IPS-18a (cell line): Measurements from ENCODE around the gene MRTFB.
"Not testable (repeated sequence)": the region's sequence is repeated elsewhere in the genome, so short reads cannot be mapped to it uniquely, and the experiment has no call there.

Experiments used
- H3K27ac ChIP-seq: one replicate; pipeline ENCODE4 v1.5.1; 2013; ENCODE audit warnings: low read length
- H3K27me3 ChIP-seq: one replicate; pipeline ENCODE4 v1.6.1; 2013; ENCODE audit warnings: mild to moderate bottlenecking, low read length; ENCODE audit not compliant: control insufficient read depth, insufficient read depth
- H3K36me3 ChIP-seq: one replicate; pipeline ENCODE4 v1.6.1; 2013; ENCODE audit warnings: low read depth, low read length; ENCODE audit not compliant: control insufficient read depth
- H3K4me1 ChIP-seq: one replicate; pipeline ENCODE4 v1.6.1; 2013; ENCODE audit warnings: low read depth, low read length; ENCODE audit not compliant: control insufficient read depth
- H3K4me3 ChIP-seq: one replicate; pipeline ENCODE4 v1.5.1; 2013; ENCODE audit warnings: low read length
- H3K9ac ChIP-seq: one replicate; pipeline ENCODE4 v1.6.1; 2013; ENCODE audit warnings: mild to moderate bottlenecking, low read length, moderate library complexity
- H3K9me3 ChIP-seq: one replicate; pipeline ENCODE4 v1.6.1; 2013; ENCODE audit warnings: low read depth, low read length; ENCODE audit not compliant: control insufficient read depth

Gene MRTFB

DNA sequence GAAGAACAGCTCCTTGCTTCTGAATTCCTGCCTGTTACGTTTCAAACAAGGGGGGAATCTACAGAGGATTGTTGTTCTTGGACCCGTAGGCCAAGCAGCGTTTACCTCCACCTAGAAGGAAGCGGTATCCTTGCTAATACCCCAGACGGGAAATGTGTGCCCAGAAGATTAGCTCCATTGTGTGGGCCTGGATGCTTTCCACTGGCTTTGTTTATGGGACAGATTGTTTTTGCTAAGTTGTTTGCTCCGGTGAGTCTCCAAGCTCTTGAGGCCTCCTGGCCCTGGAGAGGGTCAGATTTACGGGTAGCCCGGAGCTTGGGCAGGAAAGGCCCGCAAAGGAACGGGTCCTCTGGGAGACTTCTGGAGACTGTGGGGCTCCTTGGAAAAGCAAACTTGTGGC is 28.4 kb upstream of the MRTFB start:
- Histone ChIP-seq H3K9ac (no peak overlapping the region), H3K4me1 (no peaks in the 10 kb centered on the region), H3K36me3 (no peaks in the 10 kb centered on the region), H3K4me3 (no peak overlapping the region), H3K9me3 (no peaks in the 10 kb centered on the region), H3K27me3 (no peaks in the 10 kb centered on the region), H3K27ac (no peak overlapping the region)

DNA sequence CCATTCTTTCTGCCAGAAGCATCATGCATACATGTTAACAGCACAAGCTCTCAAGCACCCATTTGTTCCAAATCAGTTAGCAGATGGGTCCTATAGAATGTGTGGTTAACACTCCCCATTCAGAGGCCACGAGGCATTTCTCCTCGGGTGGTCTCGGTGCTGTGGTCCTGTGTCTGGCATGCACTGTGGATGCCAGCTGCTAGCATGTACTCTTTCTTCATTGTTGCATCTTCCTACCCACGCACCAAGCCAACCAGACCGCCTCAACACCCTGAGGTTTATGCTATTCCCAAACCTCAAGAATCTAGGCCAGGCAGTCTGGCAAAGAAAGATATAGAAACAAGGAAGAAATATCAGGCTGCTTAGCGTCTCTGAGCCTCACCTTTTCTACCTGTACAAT is 27.8 kb upstream of the MRTFB start:
- H3K4me3 ChIP-seq: no peak overlapping the region
- no peak overlapping the region for H3K27ac ChIP-seq
- H3K4me1 ChIP-seq: no peaks in the 10 kb centered on the region
- H3K9ac ChIP-seq: no peak overlapping the region
- H3K36me3 ChIP-seq: no peaks in the 10 kb centered on the region
- H3K27me3 ChIP-seq: no peaks in the 10 kb centered on the region
- H3K9me3 ChIP-seq: no peaks in the 10 kb centered on the region

DNA sequence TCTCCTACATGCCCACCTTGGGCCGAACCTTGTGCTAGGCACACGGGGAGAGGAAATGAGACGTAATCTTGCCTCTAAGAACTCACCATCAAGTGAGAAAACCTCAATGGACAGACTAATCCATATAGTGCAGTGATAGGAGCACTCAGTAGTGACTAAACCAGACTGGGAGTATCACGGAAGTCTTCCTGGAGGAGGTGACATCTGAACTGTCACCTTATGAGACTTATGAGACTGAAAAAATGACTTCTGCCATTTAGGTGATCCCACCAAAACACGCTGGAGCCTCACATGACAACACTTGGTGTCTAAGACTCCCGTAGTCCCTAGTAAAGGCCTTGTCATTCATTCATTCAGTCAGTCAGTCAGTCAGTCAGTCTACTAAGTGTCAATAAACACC is 27.3 kb upstream of the MRTFB start:
- Histone ChIP-seq H3K36me3 (no peaks in the 10 kb centered on the region), H3K27ac (no peak overlapping the region)

GRCh38 chr16:14047121-14047859 is 23.8 kb upstream of the MRTFB start:
- H3K27ac ChIP-seq, H3K27me3 ChIP-seq, H3K9me3 ChIP-seq, H3K36me3 ChIP-seq, H3K4me3 ChIP-seq, H3K9ac ChIP-seq: not testable (repeated sequence)
- peaks cover 20% of the 10 kb centered on the region for H3K4me1 ChIP-seq

More for the DNA sequence above, 27.3 kb upstream of the MRTFB start:
- no peaks in the 10 kb centered on the region for H3K4me1 ChIP-seq
- H3K9me3 ChIP-seq: no peaks in the 10 kb centered on the region
- no peak overlapping the region for H3K4me3 ChIP-seq
- H3K9ac ChIP-seq: no peak overlapping the region
- no peaks in the 10 kb centered on the region for H3K27me3 ChIP-seq

DNA sequence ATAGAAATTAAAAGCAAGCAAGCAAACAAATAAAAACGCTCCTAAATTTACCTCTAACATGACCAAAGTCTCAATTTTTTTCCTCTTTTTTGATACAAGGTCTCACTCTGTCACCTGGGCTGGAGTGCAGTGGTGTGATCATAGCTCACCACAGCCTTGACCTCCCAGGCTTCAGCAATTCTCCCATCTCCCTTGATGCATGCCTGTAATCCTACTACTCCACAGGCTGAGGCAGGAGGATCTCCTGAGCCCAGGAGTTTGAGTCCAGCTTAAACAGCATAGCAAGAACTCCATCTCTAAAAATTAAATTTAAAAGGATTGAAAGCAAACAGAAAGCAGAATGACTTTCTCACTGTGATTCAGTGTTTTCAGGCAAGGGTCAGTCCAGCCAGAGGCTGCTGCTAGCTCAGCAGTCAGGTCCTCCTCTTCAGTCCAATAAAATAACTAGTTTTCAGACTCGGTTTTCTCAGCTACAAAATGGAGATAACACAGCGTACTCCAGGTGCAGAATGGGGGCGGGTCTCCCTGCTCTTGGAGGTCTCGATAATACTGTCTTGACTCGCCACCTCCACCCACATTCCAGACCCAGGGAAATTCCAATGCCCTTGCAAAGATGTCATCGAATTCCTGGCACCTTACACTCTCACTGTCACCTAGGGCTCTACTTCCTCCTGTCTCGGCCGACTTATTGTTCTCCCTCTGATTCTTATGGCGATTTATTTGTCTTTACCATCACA is 20.7 kb upstream of the MRTFB start:
- Histone ChIP-seq H3K4me1 (peaks cover 20% of the 10 kb centered on the region), H3K27ac (no peak overlapping the region), H3K9ac (peak overlapping the region; percentile 50), H3K27me3 (no peaks in the 10 kb centered on the region), H3K9me3 (no peaks in the 10 kb centered on the region), H3K36me3 (no peaks in the 10 kb centered on the region), H3K4me3 (peak overlapping the region; percentile 44)

DNA sequence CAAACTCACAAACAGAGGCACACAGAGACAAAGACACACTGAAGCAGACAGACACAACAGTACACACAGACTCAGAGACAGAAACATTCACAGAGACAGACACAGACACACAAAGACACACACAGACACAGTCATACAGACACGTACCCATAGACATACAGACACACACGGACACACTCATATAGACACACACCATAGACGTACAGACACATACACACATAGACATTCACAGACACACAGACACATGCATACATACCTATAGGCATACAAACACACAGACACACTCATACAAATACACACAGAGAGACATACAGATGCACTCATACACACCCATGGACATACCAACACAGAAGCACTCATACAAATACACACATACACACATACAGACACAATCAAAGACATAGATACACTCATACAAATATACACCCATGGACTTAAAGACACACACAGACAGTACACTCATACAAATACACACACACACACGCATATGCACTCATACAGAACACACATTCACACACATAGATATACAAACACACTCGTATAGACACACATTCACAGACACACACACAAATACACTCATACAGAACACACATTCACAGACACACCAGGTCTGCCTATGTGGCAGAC is 19.9 kb upstream of the MRTFB start:
- H3K4me1 ChIP-seq: peaks cover 20% of the 10 kb centered on the region
- no peak overlapping the region for H3K4me3 ChIP-seq
- H3K36me3 ChIP-seq: no peaks in the 10 kb centered on the region
- no peaks in the 10 kb centered on the region for H3K9me3 ChIP-seq
- H3K27ac ChIP-seq: peak overlapping the region; percentile 14
- H3K9ac ChIP-seq: no peak overlapping the region
- H3K27me3 ChIP-seq: no peaks in the 10 kb centered on the region

DNA sequence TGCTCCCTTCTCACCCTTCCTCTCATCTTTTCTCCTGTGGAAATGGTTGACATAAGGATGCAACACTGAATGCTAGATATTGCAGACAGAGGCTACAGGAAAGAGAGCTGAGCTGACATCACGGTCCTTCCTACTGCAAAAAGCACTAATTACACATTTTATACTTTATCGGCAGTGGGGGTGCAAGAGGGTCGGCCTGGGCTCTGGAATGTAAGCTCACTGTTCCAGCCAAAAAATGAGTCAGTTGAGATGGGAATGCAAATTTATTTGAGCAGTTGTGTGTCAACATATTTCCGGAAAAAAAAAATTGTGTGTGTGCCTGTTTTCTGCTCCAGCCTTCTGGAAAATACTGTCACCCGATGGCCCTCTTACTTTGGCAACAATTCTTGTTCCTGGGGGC is 14.1 kb upstream of the MRTFB start:
- Histone ChIP-seq H3K27me3 (no peaks in the 10 kb centered on the region), H3K9me3 (no peaks in the 10 kb centered on the region), H3K4me3 (no peak overlapping the region), H3K27ac (no peak overlapping the region), H3K4me1 (peaks cover under 1% of the 10 kb centered on the region), H3K9ac (no peak overlapping the region), H3K36me3 (no peaks in the 10 kb centered on the region)

- H3K4me3 ChIP-seq: no peak overlapping the region
- no peak overlapping the region for H3K9ac ChIP-seq
- no peaks in the 10 kb centered on the region for H3K4me1 ChIP-seq
- no peaks in the 10 kb centered on the region for H3K36me3 ChIP-seq
- H3K27me3 ChIP-seq: no peaks in the 10 kb centered on the region
- H3K9me3 ChIP-seq: no peaks in the 10 kb centered on the region
- H3K27ac ChIP-seq: no peak overlapping the region
Observed at GRCh38 chr16:14057878-14058382, 13.2 kb upstream of the MRTFB start.

GRCh38 chr16:14061732-14062259 is 9.3 kb upstream of the MRTFB start:
- no peak overlapping the region for H3K9ac ChIP-seq
- H3K27me3 ChIP-seq: no peaks in the 10 kb centered on the region
- no peaks in the 10 kb centered on the region for H3K36me3 ChIP-seq
- no peaks in the 10 kb centered on the region for H3K4me1 ChIP-seq
- no peak overlapping the region for H3K4me3 ChIP-seq
- no peaks in the 10 kb centered on the region for H3K9me3 ChIP-seq
- no peak overlapping the region for H3K27ac ChIP-seq

DNA sequence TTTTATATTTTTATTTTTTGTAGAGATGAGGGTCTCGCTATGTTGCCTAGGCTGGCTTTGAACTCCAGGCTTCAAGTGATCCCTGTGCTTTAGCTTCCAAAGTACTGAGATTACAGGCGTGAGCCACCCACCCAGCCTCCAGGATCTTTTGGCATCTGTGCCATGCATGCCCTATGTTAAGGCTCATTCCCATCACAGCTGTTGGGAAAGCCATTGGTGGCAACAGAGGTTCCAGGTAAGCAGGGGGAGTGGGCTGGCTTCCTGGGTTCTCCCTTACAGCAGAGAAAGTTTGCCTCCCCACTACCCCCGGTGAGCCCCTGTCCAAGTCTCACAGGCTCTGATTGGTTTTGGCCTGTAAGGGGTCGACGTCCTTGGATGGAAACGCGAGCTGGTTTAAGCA is 8.9 kb upstream of the MRTFB start:
- Histone ChIP-seq H3K4me3 (no peak overlapping the region), H3K4me1 (no peaks in the 10 kb centered on the region), H3K9me3 (no peaks in the 10 kb centered on the region), H3K9ac (no peak overlapping the region), H3K36me3 (no peaks in the 10 kb centered on the region), H3K27me3 (no peaks in the 10 kb centered on the region), H3K27ac (no peak overlapping the region)
